Smooth muscle cell (in vitro differentiated cells): ENCODE data around the gene G6PD. TPM values are rescaled to one million over a fixed set of nuclear protein-coding genes. Genes with fewer than 3 reads are reported as not detected.

Experiments
- DNase-seq: peaks from one replicate; lab custom pipeline; 2025; ENCODE audit not compliant: unreplicated experiment; lab: John Stamatoyannopoulos, UW
- H2AFZ ChIP-seq: fragments of 200-600 bp; sonication (generic); 2 replicates; pipeline ENCODE4 v1.6.0; 2016; ENCODE audit warnings: antibody characterized with exemption, low read depth, mild to moderate bottlenecking
- H3F3A ChIP-seq: fragments of 200-600 bp; sonication (generic); 2 replicates; pipeline ENCODE4 v1.6.0; 2017; ENCODE audit warnings: antibody characterized with exemption, low read depth
- H3K27ac ChIP-seq: fragments of 200-600 bp; sonication (generic); 2 replicates; pipeline ENCODE4 v1.5.1; 2016; ENCODE audit warnings: low read depth, mild to moderate bottlenecking
- H3K27me3 ChIP-seq: fragments of 200-600 bp; sonication (generic); 2 replicates; pipeline ENCODE4 v1.6.1; 2016; ENCODE audit warnings: low read depth, mild to moderate bottlenecking
- H3K36me3 ChIP-seq: fragments of 200-600 bp; sonication (generic); 2 replicates; pipeline ENCODE4 v1.5.1; 2016; ENCODE audit warnings: low read depth
- H3K4me1 ChIP-seq: fragments of 200-600 bp; sonication (generic); 2 replicates; pipeline ENCODE4 v1.5.1; 2016; ENCODE audit warnings: low read depth
- H3K4me2 ChIP-seq: fragments of 200-600 bp; sonication (generic); 2 replicates; pipeline ENCODE4 v1.6.0; 2016; ENCODE audit warnings: mild to moderate bottlenecking
- H3K4me3 ChIP-seq: fragments of 200-600 bp; sonication (generic); 2 replicates; pipeline ENCODE4 v1.5.1; 2016; ENCODE audit warnings: mild to moderate bottlenecking
- H3K79me2 ChIP-seq: fragments of 200-600 bp; sonication (generic); 2 replicates; pipeline ENCODE4 v1.6.0; 2016; ENCODE audit warnings: low read depth, mild to moderate bottlenecking
- H3K9ac ChIP-seq: fragments of 200-600 bp; sonication (generic); 2 replicates; pipeline ENCODE4 v1.6.0; 2016; ENCODE audit warnings: low read depth
- H3K9me3 ChIP-seq: fragments of 200-600 bp; sonication (generic); replicated peaks from 2 replicates; pipeline ENCODE4 v1.5.1; 2016; ENCODE audit warnings: low read depth
- H4K20me1 ChIP-seq: fragments of 200-600 bp; sonication (generic); 2 replicates; pipeline ENCODE4 v1.6.0; 2016; ENCODE audit warnings: low read depth
- CTCF ChIP-seq: fragments of 200-600 bp; sonication (generic); IDR thresholded peaks from 2 replicates; pipeline ENCODE4 v1.5.1; 2017; ENCODE audit warnings: borderline replicate concordance, mild to moderate bottlenecking, antibody characterized with exemption; ENCODE audit not compliant: insufficient read depth, poor library complexity, severe bottlenecking
- WGBS: methylation state at CpG from one replicate; pipeline ENCODE4 v1.1.7; 2016; ENCODE audit warnings: low lambda C conversion rate; 5-methylcytosine and 5-hydroxymethylcytosine counted together
- polyA plus RNA-seq: library from polyadenylated mRNA; unstranded; fragments of >200 nt; fragmentation: Nextera tagmentation; extraction: Ambion mirVana; gene quantifications from 2 replicates; pipeline ENCODE4 v1.2.1, GENCODE V29; 2016
- small RNA-seq: library from RNA; depleted of rRNA; stranded (forward); fragments of <200 nt; gene quantifications from one replicate; pipeline ENCODE3, GENCODE V24; 2014
- total RNA-seq: library from RNA; depleted of rRNA; stranded (reverse); fragments of >200 nt; gene quantifications from 2 replicates; pipeline ENCODE4 v1.2.3, GENCODE V29; 2014

Gene G6PD
- total and polyA plus RNA-seq, 2 experiments from 2014 or later, result 12.9 to 32.9 TPM

- Histone ChIP-seq H3K27ac (no peak overlapping the region), H3K4me3 (no peak overlapping the region), H3K4me1 (no peaks in the 10 kb centered on the region), H3K4me2 (no peak overlapping the region), H3K79me2 (peaks cover 7% of the 10 kb centered on the region), H3K27me3 (no peaks in the 10 kb centered on the region), H3K9ac (no peak overlapping the region), H3F3A (no peaks in the 10 kb centered on the region), H2AFZ (no peak overlapping the region), H3K36me3 (no peaks in the 10 kb centered on the region), H4K20me1 (no peaks in the 10 kb centered on the region), H3K9me3 (no peaks in the 10 kb centered on the region)
- WGBS, result 85% methylated on average over 14 of the region's 14 CpGs
- no peak for DNase-seq
- TF ChIP-seq CTCF, result no peak
These were observed 64.6 kb downstream of the G6PD start for GRCh38 chrX:154481911-154482601.

Small RNA genes lying within 50 kb of the gene (small RNA-seq; reads per million reads assigned to genes)
- not detected for gene RN7SL697P

Other genes starting within 250 kb of the G6PD start
- gene FLNA, start 172.2 kb downstream of the G6PD start, total RNA-seq, result 807 and 860 TPM in 2 replicates
- gene FLNA, start 172.2 kb downstream of the G6PD start, polyA plus RNA-seq, result 1,632 and 1,832 TPM in 2 replicates
- 46.1 and 61.4 TPM in 2 replicates for gene EMD, start 167.6 kb downstream of the G6PD start, total RNA-seq
- 63.9 and 67.4 TPM in 2 replicates for gene EMD, start 167.6 kb downstream of the G6PD start, polyA plus RNA-seq
- 2,811 and 3,107 TPM in 2 replicates for gene RPL10, start 148.5 kb downstream of the G6PD start, total RNA-seq
- 1,314 and 1,395 TPM in 2 replicates for gene RPL10, start 148.5 kb downstream of the G6PD start, polyA plus RNA-seq
- 33.6 and 40.4 TPM in 2 replicates for gene DNASE1L1, start 137.6 kb downstream of the G6PD start, total RNA-seq
- 23.0 and 30.0 TPM in 2 replicates for gene DNASE1L1, start 137.6 kb downstream of the G6PD start, polyA plus RNA-seq
- gene TAFAZZIN, start 135.3 kb downstream of the G6PD start, total RNA-seq, result 28.3 and 203 TPM in 2 replicates
- gene TAFAZZIN, start 135.3 kb downstream of the G6PD start, polyA plus RNA-seq, result 30.2 and 32.4 TPM in 2 replicates
- 84.0 and 104 TPM in 2 replicates for gene ATP6AP1, start 118.2 kb downstream of the G6PD start, total RNA-seq
- gene ATP6AP1, start 118.2 kb downstream of the G6PD start, polyA plus RNA-seq, result 193 and 213 TPM in 2 replicates
- 92.2 and 98.8 TPM in 2 replicates for gene GDI1, start 109.7 kb downstream of the G6PD start, total RNA-seq
- gene GDI1, start 109.7 kb downstream of the G6PD start, polyA plus RNA-seq, result 143 and 160 TPM in 2 replicates
- 46.0 and 50.1 TPM in 2 replicates for gene FAM50A, start 102.7 kb downstream of the G6PD start, total RNA-seq
- 183 and 216 TPM in 2 replicates for gene FAM50A, start 102.7 kb downstream of the G6PD start, polyA plus RNA-seq
- 15.1 and 33.6 TPM in 2 replicates for gene PLXNA3, start 88.6 kb downstream of the G6PD start, total RNA-seq
- 38.2 and 60.2 TPM in 2 replicates for gene PLXNA3, start 88.6 kb downstream of the G6PD start, polyA plus RNA-seq
- 33.8 and 39.7 TPM in 2 replicates for gene LAGE3, start 67.6 kb downstream of the G6PD start, total RNA-seq
- 52.7 and 66.1 TPM in 2 replicates for gene LAGE3, start 67.6 kb downstream of the G6PD start, polyA plus RNA-seq
- 28.7 and 42.1 TPM in 2 replicates for gene UBL4A, start 60.2 kb downstream of the G6PD start, total RNA-seq
- gene UBL4A, start 60.2 kb downstream of the G6PD start, polyA plus RNA-seq, result 46.9 and 50.8 TPM in 2 replicates
- gene SLC10A3, start 56.2 kb downstream of the G6PD start, total RNA-seq, result 26.8 and 34.7 TPM in 2 replicates
- 52.1 and 63.1 TPM in 2 replicates for gene SLC10A3, start 56.2 kb downstream of the G6PD start, polyA plus RNA-seq
- gene FAM3A, start 30.6 kb downstream of the G6PD start, total RNA-seq, result 13.6 and 16.0 TPM in 2 replicates
- 49.1 and 53.7 TPM in 2 replicates for gene FAM3A, start 30.6 kb downstream of the G6PD start, polyA plus RNA-seq
- gene IKBKG, start 774 bp upstream of the G6PD start, total RNA-seq, result 8.3 and 12.5 TPM in 2 replicates
- gene IKBKG, start 774 bp upstream of the G6PD start, polyA plus RNA-seq, result 25.4 and 32.0 TPM in 2 replicates
- not detected in 2 replicates for gene CTAG1A, start 38.3 kb upstream of the G6PD start, total RNA-seq
- not detected in 2 replicates for gene CTAG1A, start 38.3 kb upstream of the G6PD start, polyA plus RNA-seq
- not detected in 2 replicates for gene CTAG1B, start 72.4 kb upstream of the G6PD start, total RNA-seq
- gene CTAG1B, start 72.4 kb upstream of the G6PD start, polyA plus RNA-seq, result not detected in 2 replicates
- gene CTAG2, start 106.7 kb upstream of the G6PD start, total RNA-seq, result not detected in 2 replicates
- gene CTAG2, start 106.7 kb upstream of the G6PD start, polyA plus RNA-seq, result not detected in 2 replicates
- 0.63 and 0.72 TPM in 2 replicates for gene GAB3, start 204.2 kb upstream of the G6PD start, total RNA-seq
- 0.39 and 0.80 TPM in 2 replicates for gene GAB3, start 204.2 kb upstream of the G6PD start, polyA plus RNA-seq
- gene DKC1, start 216.0 kb upstream of the G6PD start, total RNA-seq, result 18.7 and 23.4 TPM in 2 replicates
- gene DKC1, start 216.0 kb upstream of the G6PD start, polyA plus RNA-seq, result 31.2 and 35.1 TPM in 2 replicates